ENCODE measurements around the gene VEPH1.
"Not testable (repeated sequence)": the region's sequence is repeated elsewhere in the genome, so short reads cannot be mapped to it uniquely, and the experiment has no call there.

The VEPH1 gene

DNA sequence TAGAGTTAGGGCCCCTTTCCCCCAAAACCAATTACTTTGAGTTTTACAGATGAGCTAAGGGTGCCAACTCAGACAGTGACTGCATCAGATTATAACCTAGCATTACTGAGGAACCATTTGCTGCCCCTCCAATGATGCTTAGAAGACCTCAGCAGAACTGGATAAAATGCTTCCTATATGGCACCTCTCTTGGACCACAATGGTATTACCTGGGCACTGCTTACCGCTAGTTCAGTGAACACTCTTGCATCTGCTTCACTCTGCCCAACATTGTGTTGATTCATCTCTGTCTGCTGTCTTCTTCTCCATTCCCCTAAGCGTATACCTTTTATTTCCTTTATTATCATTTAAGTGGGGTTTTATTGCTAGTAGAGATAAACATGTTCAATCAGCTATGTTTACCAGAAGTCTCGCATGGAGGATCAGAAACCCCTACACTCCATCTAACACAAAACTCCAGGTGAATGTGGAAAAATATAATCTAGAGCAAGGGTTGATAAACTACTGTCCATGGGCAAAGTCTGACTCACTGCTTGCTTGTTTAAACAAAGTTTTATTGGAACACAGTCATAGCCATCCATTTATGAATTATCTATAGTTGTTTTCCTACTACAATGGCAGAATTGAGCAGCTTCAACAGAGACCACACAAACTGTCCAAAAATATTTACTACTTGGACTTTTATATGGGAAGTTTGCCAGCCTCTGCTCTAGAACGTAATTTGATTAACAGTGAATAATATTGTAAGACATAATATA is 166.8 kb downstream of the VEPH1 start:
- no peak for DNase-seq

DNA sequence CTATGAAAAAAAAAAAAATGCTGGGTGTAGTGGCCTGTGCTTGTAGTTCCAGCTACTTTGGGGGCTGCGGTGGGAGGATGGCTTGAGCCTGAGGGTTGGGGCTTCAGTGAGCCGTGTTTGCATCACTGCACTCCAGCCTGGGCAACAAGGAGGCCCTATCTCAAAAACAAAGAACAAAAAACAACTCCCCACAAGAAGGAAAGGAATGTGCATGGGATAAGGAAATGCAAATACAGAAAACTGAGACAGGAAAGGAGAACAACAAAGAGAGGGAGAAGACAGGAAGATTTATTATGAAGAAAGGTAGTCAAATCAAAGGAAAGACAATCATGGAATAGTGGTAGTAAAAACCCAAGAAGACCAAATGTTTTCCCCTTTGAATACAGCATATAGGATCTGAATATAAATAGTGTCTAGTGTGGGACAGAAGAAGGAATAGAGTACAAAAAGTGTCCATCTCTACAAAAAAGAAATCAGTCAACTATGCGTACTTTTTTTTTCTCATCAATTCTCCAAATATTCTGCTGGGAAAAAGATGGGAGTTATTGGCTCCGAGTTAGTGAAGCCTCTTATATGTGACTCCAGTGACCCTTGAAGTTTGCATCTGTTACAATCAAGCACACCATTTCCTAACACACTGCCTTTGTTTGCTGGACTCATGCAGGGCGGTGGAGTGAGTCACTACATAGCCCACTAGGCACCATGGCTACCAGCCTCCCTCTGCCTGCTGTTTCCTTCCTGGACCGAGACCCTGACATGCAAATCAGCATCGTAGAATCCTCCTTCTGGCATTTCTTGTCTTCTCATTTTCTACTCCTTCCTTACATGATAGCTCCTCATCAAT is 167.8 kb downstream of the VEPH1 start:
- no peak for DNase-seq

DNA sequence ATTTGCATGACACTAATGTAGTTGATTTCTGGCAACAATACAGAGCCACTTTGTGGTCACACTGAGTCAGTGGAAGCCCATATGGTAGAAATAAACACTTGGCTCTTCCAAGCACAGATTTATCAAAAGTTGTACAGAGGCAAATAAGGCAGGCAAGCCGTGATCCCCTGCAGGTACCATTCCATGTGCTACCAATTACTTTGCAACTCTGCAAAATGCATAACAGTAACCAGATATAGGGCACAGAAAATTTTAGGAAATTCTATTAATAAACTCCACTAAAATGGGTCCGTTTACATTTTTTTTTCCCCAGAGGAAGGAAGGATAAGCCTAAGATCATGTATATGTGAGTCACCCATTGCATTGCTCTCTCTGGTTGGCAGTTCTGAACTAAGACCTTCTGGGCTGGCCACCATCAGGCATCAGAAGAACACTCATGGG is 169.6 kb downstream of the VEPH1 start:
- DNase-seq, result no peak

DNA sequence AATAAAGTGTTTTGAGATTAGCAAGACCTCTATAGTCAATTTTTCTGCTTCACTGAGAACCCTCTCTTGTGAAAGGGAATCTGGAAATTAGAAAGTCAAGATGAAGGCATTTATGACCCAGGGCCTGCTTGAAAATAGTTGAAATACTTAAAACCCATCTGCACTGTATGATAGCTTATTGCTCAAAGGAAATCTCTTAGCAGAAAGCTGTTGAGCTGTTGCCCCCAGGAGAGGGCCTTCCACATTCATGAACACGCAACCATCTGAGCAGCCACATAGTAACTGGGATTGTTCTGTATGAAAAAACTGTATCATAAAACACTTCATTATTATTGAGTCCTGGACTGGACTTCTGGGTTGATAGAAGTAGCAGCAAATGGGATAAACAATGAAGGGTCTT is 173.0 kb downstream of the VEPH1 start:
- no peak for DNase-seq

DNA sequence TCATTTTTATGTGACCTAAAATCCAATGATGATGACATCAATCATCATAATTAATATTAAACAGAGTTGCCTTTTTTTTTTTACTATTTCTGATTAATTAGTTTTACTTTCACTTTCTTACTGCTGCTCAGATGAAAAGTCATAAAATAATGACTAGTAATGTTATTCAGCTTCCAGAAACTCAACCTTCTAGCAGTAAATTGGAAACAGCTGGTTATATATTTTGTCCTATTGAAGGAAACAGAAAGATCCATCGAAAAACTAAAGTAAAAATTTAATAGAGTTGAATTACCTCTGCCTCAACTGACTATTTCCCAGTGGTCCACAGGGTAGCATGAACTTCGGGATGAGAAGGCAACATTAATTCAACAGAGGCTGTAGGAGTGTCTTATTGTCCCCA is 173.7 kb downstream of the VEPH1 start:
- no peak for DNase-seq

DNA sequence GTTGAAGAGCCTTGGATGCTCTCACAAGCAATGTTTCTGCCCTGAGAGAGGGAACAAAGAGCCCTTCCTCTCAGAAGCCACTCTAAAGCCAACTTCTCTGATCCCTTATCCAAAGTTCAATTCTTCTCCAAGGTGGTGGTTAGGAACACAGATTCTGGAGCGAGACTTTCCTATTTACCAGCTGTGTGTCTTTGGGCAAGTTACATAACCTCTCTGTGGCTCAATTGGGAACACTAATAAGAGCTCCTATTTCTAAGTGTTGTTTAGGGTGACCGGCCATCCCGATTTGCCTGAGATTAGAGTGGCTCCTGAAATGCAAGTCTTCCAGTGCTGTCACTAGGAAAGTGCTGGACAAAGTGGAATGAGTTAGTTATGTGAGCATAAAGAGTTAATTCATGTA is 175.4 kb downstream of the VEPH1 start:
- no peak for DNase-seq

DNA sequence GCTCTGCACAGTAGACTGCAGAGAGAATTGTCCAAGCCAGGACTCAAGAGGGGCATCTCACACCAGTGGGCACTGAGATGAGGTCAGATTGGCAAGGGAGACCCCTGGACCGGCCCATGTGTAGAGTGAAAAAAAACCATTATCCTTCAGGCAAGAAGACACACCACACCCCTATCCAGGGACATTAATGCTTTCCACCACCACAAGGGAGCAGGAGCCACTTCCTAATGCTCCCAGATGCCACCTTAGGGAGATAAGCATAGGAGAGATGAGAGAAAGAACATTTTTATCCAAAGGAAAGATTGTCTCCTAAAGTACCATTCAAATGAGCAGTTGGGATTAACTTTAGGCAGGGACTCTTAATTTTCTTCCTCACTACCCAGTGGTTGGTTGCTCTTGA is 176.2 kb downstream of the VEPH1 start:
- no peak for DNase-seq

DNA sequence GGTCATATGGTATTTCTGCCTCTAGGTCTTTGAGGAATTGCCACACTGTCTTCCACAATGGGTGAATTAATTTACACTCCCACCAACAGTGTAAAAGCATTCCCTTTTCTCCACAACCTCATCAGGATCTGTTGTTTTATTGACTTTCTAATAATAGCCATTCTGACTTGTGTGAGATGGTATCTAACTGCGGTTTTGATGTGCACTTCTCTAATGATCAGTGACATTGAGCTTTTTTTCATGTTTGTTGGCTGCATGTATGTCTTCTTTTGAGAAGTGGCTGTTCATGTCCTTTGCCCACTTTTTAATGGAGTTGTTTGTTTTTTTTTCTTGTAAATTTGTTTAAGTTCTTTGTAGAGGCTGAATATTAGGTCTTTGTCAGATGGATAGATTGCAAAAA is 178.3 kb downstream of the VEPH1 start:
- DNase-seq, result not testable (repeated sequence)

DNA sequence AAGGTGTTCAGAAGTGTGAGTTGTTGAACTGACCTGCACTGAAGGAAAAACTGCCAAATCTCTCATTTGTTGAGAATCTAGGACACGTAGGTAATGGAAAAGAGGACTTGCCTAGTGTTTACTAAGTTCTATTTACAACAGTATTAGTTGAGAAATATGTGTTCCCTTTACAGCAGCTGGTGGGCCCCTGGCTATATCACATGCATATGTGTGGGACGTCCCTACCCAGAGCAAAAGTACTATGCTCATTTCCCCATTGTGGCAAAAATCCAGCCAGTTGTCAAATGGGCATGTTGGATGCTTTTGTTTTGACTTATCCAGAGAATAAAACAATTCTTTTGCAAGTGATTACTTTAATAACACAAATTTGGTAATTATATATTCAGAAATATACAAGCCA is 179.9 kb downstream of the VEPH1 start:
- DNase-seq, result no peak

DNA sequence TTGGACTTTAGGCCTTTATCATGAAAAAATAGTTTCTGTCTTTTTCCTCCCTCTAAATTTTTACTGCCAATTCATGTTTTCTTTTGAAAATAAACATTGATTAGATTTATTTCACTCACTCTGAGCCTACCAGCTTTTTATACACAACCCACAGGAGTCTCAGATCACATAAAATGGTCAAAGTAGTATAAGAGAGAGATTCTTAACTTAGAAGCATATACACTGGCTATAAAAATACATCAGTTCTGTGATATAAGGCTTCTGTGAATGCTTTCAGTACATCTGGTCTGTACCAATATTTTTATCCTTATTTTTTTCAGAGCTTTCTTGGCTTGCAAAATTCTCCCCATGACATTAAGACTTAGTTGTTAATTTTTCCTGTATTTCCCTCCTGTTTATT is 183.5 kb downstream of the VEPH1 start:
- no peak for DNase-seq

DNA sequence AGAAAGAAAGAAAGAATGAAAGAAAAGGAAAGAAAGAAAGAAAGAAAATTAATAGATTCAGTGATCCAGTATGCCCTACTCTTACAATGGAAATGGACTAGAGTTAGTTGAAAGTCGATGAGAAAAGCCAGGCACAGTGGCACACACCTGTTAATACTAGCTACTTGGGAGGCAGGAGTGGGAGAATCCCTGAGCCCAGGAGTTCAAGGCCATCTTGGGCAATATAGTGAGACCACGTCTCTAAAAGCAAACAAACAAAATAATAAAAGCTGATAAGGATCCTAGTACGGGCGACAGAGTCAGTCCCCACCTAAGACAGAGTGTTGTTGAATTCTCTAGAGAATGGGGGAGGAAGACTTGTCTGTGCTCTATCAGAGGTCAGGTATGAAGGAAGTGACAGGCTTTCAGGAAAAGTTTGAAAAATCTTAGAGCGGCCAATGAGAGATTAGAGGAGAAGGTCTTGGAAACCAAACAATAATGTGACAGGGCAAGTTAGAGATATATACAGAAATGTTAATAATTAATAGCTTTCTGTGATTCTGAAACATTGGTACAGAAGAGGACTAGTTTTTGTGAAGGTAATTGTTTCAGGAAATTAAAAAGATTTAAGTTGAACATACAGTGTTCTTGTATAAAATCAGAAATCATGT is 184.5 kb downstream of the VEPH1 start:
- no peak for DNase-seq

DNA sequence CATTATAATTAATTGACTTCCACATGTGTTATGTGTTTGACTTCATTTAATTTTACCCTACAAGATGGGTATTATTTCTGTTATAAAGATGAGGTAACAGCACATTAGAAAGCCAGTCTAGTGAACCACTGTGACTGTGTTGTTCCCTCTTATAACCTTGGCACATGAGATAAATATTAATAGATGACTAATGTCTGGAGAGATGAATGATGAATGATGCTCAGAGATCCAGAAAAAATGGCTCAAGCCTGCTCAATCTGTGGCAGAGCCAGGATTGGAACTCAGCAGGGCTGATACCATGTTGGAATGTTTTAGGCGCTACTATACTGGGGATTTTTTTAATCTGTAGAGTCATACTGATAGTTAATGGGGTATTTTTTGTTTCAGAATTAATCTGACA is 185.3 kb downstream of the VEPH1 start:
- no peak for DNase-seq

DNA sequence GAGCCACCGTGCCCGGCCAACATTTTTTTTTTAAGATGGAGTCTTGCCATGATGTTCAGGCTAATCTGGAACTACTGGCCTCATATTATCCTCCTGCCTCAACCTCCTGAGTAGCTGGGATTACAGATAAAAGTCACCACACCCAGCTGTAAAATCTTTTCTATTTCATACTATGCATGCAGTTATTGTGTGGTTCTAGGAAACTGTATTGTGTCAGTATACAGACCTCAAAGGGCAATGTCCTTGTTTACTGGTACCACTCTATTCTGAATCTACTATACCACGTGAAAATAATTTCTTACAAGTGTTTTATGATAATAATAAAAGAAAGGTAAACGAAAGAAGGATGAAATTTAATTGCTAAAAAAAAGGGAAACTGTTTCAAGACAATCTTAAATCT is 190.0 kb downstream of the VEPH1 start:
- DNase-seq, result no peak

DNA sequence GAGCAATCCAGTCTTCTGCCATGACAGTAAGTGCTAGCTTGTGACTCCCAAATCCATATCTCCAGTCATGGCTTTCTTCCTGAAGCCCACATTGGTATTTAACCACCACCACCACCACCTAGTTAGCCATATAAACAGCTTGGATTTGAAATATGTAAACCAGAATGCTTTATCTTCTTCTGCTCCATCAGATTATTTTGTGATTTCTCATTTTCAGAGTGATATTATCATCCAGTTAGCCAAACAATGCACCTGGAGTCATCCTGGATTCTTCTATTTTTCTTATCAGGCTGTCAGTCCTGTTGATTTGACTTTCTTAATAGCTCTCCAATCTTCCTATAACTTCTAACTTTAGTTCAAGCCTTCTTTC is 190.9 kb downstream of the VEPH1 start:
- DNase-seq, result no peak

DNA sequence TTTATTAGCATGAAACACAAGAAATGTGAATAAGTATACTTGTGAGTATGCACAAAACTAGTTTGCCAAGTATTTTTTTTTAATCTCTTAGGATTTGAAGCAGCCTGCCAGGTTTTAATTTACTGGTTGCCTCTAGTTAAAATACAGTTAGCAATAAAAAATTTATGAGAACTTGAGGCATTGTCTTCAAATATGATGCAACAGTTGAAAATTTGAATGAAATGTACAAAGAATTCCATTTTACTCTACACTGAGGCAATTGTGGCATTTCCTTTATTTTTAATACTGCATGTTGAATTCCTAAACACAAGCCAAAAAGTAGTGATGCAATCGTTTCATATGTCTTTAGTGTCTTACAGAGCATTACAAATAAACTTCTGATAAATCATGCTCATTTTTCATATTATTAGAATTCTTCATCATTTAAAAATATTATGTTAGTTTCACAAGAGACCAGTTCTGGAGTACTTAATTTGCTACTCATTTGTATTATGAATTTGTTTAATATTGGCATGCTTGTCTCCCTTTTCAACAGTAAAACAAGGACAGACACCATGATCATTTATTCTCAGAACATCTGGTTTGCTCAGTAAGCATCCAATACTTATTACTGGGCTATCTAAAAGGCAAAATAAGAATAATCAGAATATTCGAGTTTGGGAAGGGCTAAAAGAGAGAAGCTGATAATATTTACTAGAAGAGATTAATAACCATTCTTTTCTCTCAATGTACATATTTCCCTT is 191.4 kb downstream of the VEPH1 start:
- no peak for DNase-seq

DNA sequence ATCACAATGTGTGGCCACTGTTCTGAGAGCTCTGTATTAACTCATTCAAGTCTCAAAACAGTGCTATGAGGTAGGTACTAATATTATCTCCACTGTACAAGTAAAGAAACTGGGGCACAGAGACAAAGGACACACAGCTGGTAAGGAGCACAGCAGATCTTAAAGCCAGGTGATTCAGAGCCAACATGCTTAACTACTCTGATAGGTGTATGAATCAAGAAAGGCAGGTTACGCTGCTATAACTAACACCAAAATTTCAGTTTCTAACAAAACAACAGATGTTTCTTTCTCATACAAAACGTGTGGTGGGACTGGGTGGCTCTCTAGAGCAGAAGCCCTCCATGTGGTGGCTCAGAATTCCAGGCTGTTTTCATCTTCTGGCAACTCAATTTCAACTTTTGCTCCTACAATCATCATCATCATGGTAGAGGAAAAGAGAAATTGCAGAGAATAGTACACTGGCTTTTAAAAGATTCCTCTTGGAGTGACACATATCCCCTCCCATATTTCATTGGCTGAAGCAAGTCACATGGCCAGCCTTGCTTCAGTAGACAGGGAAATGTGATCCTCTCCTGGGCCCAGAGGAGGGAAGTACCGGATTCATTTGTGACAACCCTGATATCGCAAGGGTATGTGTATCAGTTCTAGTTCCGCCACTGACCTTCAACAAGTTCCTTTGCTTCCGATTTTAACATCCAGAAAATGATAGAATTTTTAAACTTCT is 192.7 kb downstream of the VEPH1 start:
- no peak for DNase-seq

DNA sequence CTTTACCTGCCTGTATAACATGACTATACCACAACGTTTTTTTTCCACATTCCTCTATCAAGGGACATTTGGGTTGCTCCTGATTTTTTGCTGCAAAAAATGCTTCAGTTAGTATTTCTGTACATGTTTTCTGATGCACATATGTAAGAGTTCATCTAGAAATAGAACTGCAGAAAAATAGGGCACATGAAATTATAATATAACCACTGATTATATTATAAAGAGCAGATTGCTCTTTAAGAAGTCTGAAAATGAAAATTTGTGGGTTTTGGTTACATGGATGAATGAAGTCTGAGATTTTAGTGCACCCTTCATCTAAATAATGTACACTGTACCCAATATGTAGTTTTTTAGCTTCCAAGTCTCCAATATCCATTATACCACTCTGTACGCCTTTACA is 196.7 kb downstream of the VEPH1 start:
- DNase-seq, result no peak

DNA sequence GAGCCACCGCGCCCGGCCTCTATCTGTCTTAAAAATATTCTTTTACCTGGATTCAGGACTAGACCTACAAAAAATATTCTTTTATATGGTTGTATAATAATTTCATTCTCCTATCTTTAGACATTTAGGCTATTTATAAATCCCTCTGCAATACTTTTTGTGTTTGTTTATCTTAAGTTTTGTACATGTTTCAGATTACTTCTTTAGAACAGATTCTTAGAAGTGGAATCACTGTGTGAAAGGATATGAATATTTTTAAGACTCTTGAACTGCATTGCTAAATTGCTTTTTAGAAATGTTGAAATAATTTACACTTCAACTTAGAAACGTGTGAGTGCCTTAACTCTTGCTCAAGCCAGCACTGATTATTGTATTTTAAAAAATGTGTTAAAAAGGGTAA is 197.8 kb downstream of the VEPH1 start:
- no peak for DNase-seq

DNA sequence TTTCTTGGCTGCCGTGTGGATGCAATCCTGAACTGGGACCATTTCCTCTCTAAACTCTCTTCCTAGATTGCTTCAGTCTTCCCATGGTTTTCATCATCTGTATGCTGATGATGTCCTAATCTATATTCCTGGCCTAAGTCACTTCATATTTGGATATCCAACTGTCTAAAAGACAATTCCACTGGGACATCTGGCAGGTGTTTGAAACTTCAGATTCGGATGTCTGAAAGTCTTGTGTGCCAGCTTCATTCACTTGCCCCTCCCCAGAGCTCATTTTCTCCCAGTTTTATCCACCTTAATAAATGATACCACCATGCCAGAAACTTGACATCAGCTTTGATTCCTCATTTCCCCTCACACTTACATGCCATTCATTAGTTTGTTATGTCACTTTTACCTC is 201.5 kb downstream of the VEPH1 start:
- DNase-seq, result no peak

DNA sequence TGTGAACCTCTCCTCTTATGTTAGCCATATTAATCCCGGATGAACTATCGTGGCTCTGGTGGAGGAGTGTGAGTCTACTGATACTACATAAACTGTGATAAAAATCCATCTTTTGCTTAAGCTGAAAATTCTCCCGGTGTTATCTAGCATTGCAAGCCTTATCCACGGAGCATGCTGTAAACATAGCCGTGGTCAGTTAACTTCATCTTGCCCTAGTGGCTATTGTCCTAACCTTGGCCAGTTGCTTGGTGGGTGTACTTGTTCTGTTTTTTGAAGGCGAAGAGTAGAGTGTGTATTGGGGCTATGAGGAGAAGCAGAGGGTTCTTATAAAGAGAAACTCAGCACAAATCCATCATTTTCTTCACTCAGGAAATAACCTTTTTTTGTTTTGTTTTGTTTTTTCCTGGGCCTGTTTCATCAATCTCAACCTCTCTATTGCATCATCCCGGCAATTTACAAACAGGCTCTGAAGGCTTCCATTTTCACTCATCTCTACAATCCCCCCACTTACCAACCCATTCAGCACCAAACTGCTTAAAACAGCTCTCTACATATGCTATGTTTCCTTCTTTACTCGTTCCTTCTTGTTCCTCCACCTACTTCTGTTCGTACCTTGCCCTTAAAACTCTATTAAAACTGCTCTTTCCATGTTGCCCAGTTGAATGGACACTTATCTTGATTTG is 202.1 kb downstream of the VEPH1 start:
- DNase-seq, result no peak

DNA sequence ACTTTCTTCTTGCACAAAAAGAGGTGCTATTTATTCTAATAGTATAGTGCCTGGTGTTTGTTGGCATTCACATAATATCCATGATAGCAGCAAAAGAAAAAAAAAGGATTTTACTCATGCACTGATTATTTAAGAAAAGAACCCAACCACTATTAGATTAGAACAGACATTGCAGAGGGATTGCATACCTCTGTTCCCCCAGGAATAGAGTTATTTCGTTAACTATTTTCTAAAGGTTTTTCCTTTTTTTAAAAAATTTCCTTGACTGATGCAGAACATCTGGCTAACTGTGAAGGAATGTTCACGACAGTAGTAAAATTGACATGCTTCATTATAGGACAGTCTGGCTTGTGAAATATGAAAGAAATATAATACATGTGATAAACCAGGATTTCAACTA is 203.1 kb downstream of the VEPH1 start:
- DNase-seq, result no peak

DNA sequence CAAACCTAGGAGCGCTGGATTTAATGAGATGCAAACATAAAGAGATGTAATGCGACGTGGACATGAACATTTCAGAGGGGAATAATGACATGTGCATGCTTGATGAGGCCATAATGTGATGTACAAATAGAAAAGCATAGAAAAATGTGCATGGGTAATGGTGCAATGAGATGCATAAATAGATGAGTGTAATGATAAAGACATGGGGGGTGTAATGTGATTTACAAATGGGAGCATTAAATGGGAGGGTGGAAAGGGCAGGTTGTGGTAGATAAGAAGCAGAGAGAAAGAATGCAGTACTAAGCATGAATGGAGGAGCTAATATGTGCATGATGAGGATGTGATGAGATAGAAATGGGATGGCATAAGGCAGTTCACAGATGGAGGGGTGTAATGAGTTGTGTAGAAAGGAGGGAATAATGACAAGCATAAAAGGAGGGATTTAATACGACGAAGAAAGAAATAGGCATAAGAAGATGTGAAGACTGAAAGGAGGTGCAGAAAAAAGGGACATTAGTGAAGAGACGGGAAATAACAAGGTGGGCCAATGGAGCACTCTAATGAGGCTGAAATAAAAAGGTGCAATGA is 205.8 kb downstream of the VEPH1 start:
- DNase-seq, result no peak

Measured in activated CD4-positive, CD25-positive, alpha-beta regulatory T cell (primary cell).